ENCODE results near the gene ERP44. TPM values are rescaled to one million over a fixed set of nuclear protein-coding genes. Genes with fewer than 3 reads are reported as not detected.
A peak's percentile ranks its signal among the peaks of the same experiment; 100 is the strongest.
"Not testable (repeated sequence)": the region's sequence is repeated elsewhere in the genome, so short reads cannot be mapped to it uniquely, and the experiment has no call there.

ERP44 gene
- total and polyA plus RNA-seq, 2 experiments from 2014 or later, result 40.6 to 52.1 TPM

- Histone ChIP-seq H3K36me3 (replicated peaks; ENCODE audit: insufficient read depth, low read depth) (no peaks in the 10 kb centered on the region), H3K9me3 (ENCODE audit: low read depth) (no peaks in the 10 kb centered on the region), H4K20me1 (ENCODE audit: insufficient read depth, poor library complexity, severe bottlenecking) (peaks cover 9% of the 10 kb centered on the region), H3K4me2 (no peak overlapping the region), H3K4me1 (ENCODE audit: insufficient read depth) (no peaks in the 10 kb centered on the region), H3K9me2 (replicated peaks; ENCODE audit: insufficient read depth) (no peaks in the 10 kb centered on the region), H3K27me3 (no peaks in the 10 kb centered on the region), H3K27ac (no peak overlapping the region), H2AFZ (no peak overlapping the region), H3K4me3 (no peak overlapping the region), H3K79me2 (peaks cover 47% of the 10 kb centered on the region)
- TF ChIP-seq EZH2phosphoT487 (IDR thresholded peaks at IDR 0.05; ENCODE audit: low read depth, severe bottlenecking, unreplicated experiment) (no peak), CTCF (IDR thresholded peaks at IDR 0.05; ENCODE audit: poor library complexity) (no peak), EZH2 (IDR thresholded peaks at IDR 0.05; ENCODE audit: borderline replicate concordance) (no peak)
- WGBS (ENCODE audit: low lambda C conversion rate, missing lambda C conversion rate), result 89% methylated on average over 8 of the region's 8 CpGs
- DNase-seq (ENCODE audit: low spot score), result no peak
Observed at GRCh38 chr9:100064872-100065581, 33.8 kb downstream of the ERP44 start.

GRCh38 chr9:100063185-100063584 lies 35.6 kb downstream of the ERP44 start:
- H3K4me3 ChIP-seq, result no peak overlapping the region
- DNase-seq (ENCODE audit: low spot score), result peak; percentile 7
- no peaks in the 10 kb centered on the region for H3K9me3 ChIP-seq (ENCODE audit: low read depth)
- H3K27me3 ChIP-seq, result no peaks in the 10 kb centered on the region
- H3K4me2 ChIP-seq, result no peak overlapping the region
- no peak overlapping the region for H2AFZ ChIP-seq
- no peaks in the 10 kb centered on the region for H3K4me1 ChIP-seq (ENCODE audit: insufficient read depth)
- no peaks in the 10 kb centered on the region for H3K36me3 ChIP-seq (replicated peaks; ENCODE audit: insufficient read depth, low read depth)
- peaks cover 6% of the 10 kb centered on the region for H4K20me1 ChIP-seq (ENCODE audit: insufficient read depth, poor library complexity, severe bottlenecking)
- peaks cover 42% of the 10 kb centered on the region for H3K79me2 ChIP-seq
- H3K9me2 ChIP-seq (replicated peaks; ENCODE audit: insufficient read depth), result no peaks in the 10 kb centered on the region
- no peak for TF ChIP-seq CTCF (IDR thresholded peaks at IDR 0.05; ENCODE audit: poor library complexity)
- TF ChIP-seq EZH2 (IDR thresholded peaks at IDR 0.05; ENCODE audit: borderline replicate concordance), result no peak
- no peak for TF ChIP-seq EZH2phosphoT487 (IDR thresholded peaks at IDR 0.05; ENCODE audit: low read depth, severe bottlenecking, unreplicated experiment)
- WGBS (ENCODE audit: low lambda C conversion rate, missing lambda C conversion rate), result 34% methylated on average over 3 of the region's 3 CpGs
- H3K27ac ChIP-seq, result no peak overlapping the region

- H3K27ac ChIP-seq; H3K27me3 ChIP-seq; H3K4me3 ChIP-seq; H4K20me1 ChIP-seq (ENCODE audit: insufficient read depth, poor library complexity, severe bottlenecking); H2AFZ ChIP-seq; DNase-seq (ENCODE audit: low spot score); H3K9me3 ChIP-seq (ENCODE audit: low read depth); H3K4me1 ChIP-seq (ENCODE audit: insufficient read depth); H3K9me2 ChIP-seq (replicated peaks; ENCODE audit: insufficient read depth); H3K36me3 ChIP-seq (replicated peaks; ENCODE audit: insufficient read depth, low read depth); H3K4me2 ChIP-seq: not testable (repeated sequence)
- 42% methylated on average over 1 of the region's 1 CpG for WGBS (ENCODE audit: low lambda C conversion rate, missing lambda C conversion rate)
- peaks cover 42% of the 10 kb centered on the region for H3K79me2 ChIP-seq
Observed at GRCh38 chr9:100062683-100063082, 36.1 kb downstream of the ERP44 start.

- no peak overlapping the region for H3K4me2 ChIP-seq
- no peak overlapping the region for H3K4me3 ChIP-seq
- H3K27ac ChIP-seq, result no peak overlapping the region
- TF ChIP-seq EZH2phosphoT487 (IDR thresholded peaks at IDR 0.05; ENCODE audit: low read depth, severe bottlenecking, unreplicated experiment), result no peak
- TF ChIP-seq CTCF (IDR thresholded peaks at IDR 0.05; ENCODE audit: poor library complexity), result no peak
- TF ChIP-seq EZH2 (IDR thresholded peaks at IDR 0.05; ENCODE audit: borderline replicate concordance), result no peak
- no peaks in the 10 kb centered on the region for H3K27me3 ChIP-seq
- H3K9me2 ChIP-seq (replicated peaks; ENCODE audit: insufficient read depth), result no peaks in the 10 kb centered on the region
- H3K9me3 ChIP-seq (ENCODE audit: low read depth), result no peaks in the 10 kb centered on the region
- peaks cover 3% of the 10 kb centered on the region for H4K20me1 ChIP-seq (ENCODE audit: insufficient read depth, poor library complexity, severe bottlenecking)
- H3K4me1 ChIP-seq (ENCODE audit: insufficient read depth), result no peaks in the 10 kb centered on the region
- no peaks in the 10 kb centered on the region for H3K36me3 ChIP-seq (replicated peaks; ENCODE audit: insufficient read depth, low read depth)
- DNase-seq (ENCODE audit: low spot score), result no peak
- H3K79me2 ChIP-seq, result peaks cover 22% of the 10 kb centered on the region
- no peak overlapping the region for H2AFZ ChIP-seq
- 96% methylated on average over 4 of the region's 4 CpGs for WGBS (ENCODE audit: low lambda C conversion rate, missing lambda C conversion rate)
Observed at GRCh38 chr9:100058699-100059579, 39.9 kb downstream of the ERP44 start.

All from hepatocyte (in vitro differentiated cells).